ENCODE data around the gene IFIT3.
"Not testable (repeated sequence)": the region's sequence is repeated elsewhere in the genome, so short reads cannot be mapped to it uniquely, and the experiment has no call there.

IFIT3 gene

GRCh38 chr10:89327803-89328441 lies at the start of gene IFIT3:
TSS of gene IFIT3 (plus strand) at chr10:89327997. CDS start at chr10:89328074, 77 bp downstream.
- peak in 1 of 2 donors; percentile 17 for DNase-seq

DNA sequence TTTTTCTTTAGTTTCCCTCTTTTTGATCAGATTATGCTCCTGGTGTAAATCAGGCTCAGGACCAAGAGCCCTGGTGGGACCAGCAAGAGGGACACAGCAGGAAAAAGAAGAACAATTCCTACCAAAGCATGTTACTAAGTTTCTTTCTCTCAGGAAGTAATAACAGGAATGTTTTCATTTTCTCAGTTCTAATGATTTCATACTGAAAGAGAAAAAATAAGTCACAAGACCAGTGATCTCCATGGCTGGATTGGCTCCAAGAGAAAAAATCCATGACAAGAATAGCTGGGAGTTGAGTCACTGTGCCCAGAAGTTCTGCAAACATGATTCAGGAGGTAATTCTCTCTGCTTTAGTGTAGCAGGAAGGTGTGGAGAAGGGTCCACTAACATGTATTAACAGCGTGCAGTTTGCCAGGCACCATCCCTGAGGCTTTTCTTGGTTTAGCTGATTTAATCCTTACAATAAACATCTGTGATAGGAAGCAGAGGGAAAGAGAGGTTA lies 49.7 kb upstream of the IFIT3 start:
- no peak for DNase-seq

DNA sequence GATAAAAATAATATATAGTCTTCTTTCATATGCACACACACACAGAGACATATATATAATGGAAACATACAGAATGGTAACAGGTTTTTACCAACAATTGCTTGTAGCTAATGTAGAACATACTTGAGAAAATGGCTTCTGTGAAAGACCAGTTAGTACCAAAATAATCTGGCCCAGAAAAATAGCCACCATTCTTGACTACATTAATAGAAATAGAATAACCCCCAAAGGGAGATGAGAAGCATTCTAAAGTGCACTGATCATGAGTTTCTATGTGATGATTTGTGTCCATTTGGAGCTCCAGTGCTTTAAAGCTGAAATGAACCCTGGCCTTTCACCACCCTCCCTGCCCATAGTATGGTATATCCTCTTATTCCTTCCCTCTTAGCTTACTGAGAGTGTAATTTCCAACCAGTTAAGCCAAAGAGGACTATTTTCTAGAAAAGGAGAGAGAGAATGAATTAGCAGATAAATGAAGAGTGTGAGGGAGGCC lies 48.9 kb upstream of the IFIT3 start:
- DNase-seq = no peak

- DNase-seq = no peak
Measured at GRCh38 chr10:89279421-89279869, 48.4 kb upstream of the IFIT3 start.

DNA sequence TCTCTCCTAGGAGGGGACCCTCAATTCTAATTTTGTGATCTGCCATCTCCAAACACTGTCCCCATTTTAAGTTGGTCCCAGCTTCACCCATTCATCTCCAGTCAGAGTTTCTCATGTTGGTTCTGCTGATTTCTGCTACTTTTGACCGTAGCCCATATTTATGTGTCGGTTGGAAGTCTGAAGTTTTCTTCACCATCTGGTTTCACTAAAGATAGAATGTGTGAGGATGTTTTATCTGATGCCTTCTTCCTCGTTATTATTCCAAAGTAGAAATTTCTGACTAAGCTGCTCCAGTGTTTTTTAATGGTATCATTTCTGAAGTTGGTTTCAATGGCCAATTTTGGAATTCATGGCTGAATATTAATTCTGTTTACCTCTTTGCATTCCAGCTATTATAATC lies 47.3 kb upstream of the IFIT3 start:
- no peak for DNase-seq

GRCh38 chr10:89281606-89282395 lies 46.0 kb upstream of the IFIT3 start:
- DNase-seq = no peak

DNA sequence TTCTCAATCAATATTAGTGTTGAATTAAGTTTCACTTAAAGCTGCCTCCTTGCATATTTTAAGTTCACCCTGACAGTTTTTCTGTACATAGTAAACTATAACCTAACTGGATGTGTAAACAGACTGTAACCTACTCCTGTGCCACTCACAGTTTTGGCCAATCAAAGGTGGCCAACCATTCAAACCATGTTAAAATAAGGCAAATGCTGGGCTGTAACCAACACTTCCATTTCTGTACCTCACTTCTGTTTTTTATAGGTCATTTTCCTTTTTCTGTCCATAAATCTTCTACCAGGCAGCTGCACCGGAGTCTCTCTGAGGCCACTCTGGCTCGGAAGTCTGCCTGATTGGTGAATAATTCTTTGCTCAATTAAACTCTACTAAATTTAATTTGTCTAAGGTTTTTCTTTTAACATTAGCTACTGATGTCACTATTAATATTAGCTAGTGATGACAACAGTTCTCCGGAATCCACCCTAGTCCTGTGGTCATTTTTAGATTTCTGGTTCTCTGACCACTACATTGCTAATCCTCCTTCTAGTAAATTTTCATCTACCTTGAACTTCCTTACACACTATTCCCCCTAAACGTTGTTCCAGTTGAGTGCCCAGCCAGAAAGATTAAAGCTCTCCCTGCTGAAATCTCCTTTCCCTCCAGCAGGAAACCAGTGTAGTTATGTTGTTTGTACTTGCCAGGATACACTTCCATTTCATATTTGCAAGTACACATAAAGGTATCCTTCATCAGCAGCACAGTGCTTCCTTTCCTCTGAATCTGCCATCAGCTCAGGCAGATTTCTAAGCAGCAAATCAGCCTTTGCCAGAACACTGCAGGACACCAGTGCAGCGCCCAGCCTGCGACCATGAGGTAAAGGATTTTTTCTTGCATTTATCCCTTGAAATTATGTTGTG lies 44.5 kb upstream of the IFIT3 start:
- no peak for DNase-seq

DNA sequence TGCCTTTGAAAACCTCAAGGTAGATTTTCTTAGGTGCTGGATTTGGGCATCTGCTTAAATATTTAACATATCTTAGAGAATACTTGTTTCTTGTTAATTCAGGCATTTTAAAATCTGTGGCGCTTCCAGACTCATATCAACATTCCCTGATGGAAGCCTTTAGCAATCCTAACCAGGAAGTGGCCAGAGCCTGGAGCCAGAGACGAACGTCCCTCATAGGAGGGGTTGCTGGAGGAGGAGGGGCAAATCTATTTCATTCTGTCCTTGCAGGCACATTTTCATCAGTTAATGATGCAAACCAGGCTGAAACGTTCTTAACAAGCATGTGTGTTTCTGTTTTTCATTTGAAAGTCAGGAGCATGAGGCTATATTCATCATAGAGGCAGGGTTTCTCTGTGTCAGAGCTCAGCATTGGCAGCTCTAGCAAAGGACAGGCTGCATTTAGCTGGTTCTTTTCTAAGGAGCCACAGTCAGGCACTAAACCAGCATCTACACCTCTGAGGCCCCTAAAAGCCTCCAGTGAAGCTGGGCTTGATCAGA lies 43.8 kb upstream of the IFIT3 start:
- DNase-seq = no peak

GRCh38 chr10:89284711-89285110 lies 43.1 kb upstream of the IFIT3 start:
- not testable (repeated sequence) for DNase-seq

DNA sequence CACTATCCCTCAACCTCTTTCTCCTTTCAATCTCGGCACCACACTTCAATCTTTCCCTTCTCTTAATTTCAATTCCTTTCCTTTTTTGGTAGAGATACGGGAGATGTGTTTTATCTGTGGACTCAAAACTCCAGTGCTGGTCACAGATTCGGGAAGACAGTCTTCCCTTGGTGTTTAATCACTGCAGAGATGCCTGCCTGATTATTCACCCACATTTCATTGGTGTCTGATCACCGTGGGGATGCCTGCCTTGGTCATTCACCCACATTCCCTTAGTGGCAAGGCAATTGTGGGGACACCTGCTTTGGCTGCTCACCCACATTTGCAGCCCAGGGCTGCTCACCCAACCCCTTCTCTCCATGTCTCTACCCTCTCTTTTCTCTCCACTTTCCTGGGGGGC lies 42.5 kb upstream of the IFIT3 start:
- not testable (repeated sequence) for DNase-seq

GRCh38 chr10:89294721-89295239 lies 33.0 kb upstream of the IFIT3 start:
- DNase-seq = no peak

DNA sequence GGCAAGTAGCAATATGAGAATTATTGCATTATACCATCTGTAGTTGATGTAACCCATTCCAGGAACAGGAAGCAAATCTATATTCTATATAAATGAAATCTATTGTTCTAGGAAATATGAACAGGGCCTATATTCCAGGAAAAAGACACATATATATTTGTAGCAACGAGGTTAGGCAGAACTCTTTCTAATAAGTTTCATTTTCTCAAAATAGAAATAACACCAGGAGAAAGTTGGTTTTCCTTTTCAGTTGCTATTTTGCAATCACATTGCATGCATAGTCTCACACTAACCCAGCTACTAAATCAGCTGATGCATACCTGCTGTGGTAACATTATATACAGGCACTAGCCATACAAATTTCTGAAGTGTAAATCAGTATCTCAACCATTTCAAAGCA lies 32.2 kb upstream of the IFIT3 start:
- DNase-seq = no peak

- DNase-seq = no peak
Measured at GRCh38 chr10:89296220-89296648, 31.6 kb upstream of the IFIT3 start.

- DNase-seq = no peak
Measured at GRCh38 chr10:89297356-89297755, 30.4 kb upstream of the IFIT3 start.

- DNase-seq = no peak
Measured at GRCh38 chr10:89297791-89298190, 30.0 kb upstream of the IFIT3 start.

DNA sequence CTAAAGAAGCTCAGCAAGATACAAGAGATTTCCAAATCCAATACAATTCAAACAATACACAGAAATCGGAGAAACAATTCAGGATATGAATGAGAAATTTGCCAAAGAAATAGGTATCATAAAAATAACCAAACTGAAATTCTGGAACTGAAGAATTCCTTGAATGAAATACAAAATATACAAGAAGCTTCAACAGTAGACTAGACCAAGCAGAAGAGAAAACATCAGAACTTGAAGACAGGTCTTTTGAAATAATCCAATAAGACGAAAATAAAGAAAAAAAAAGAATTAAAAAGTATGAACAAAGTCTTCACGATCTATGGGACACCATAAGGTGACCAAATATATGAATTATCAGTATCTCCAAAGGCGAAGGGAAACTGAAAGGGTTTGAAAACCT lies 28.8 kb upstream of the IFIT3 start:
- no peak for DNase-seq

DNA sequence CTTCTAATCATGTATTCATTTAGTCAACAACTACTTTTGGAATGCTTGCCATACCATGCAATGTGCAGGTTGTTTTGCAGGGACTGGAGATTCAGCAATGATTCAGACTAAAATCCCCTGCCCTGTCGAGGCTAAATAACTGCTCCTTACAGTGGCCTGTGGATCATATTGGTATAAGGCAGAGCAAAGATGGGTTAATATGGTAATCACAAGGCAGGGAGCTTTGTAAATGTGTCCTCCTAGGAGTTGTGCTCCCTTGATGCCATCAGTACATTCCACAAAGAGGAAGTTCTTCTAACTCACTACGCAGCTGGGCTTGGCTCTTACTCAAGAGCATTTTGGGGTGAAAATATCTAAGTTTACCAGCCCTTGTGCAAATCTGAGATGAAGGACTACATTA lies 26.6 kb upstream of the IFIT3 start:
- peak; percentile 4 to 15 for DNase-seq

DNA sequence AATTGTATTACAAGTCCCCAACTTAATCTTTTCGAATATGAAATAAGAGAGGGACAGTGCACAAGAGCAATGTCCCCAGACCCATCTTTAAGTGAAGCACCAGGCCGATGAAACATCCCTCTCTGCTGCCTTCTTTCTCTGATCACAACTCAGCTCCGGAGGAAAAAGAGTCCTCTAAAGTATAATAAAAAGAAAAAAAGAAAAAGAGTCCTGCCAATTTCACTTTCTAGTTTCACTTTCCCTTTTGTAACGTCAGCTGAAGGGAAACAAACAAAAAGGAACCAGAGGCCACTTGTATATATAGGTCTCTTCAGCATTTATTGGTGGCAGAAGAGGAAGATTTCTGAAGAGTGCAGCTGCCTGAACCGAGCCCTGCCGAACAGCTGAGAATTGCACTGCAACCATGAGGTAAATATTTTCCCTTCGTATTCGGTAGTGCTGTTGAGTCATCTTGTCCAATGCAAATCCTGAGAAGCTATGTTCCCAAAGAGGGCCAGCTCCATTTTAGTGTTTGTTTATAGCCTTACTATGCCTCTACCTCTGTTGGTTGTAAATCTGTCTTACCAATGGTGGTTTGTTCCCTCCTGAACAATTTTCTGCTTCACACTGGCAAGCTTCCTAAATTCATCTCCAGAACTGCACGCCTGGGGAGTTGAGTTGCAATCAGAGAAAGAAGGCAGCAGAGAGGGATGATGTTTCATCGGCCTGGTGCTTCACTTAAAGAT lies 25.9 kb upstream of the IFIT3 start, which contains the start of gene IFIT2:
TSS of gene IFIT2 (plus strand) at position 326 of the 725 bp plus-strand sequence. CDS start at position 404, 78 bp downstream.
- peak; percentile 22 to 25 for DNase-seq

- DNase-seq = no peak
Measured at GRCh38 chr10:89302625-89303024, 25.2 kb upstream of the IFIT3 start.

- DNase-seq = no peak
Measured at GRCh38 chr10:89303161-89303560, 24.6 kb upstream of the IFIT3 start.

- no peak for DNase-seq
Measured at GRCh38 chr10:89304026-89304425, 23.8 kb upstream of the IFIT3 start.

Measured in activated CD4-positive, alpha-beta T cell treated with anti-CD3 and anti-CD28 coated beads for 4 hours (primary cell).